ENCODE measurements around the gene ARHGDIA. TPM values are rescaled to one million over a fixed set of nuclear protein-coding genes. Genes with fewer than 3 reads are reported as not detected.

Gene ARHGDIA
- total and polyA plus RNA-seq, 2 of the 8 experiments (the other 6 are each of a cell fraction or from before 2014, with no cell fraction given) = 62.4 to 217 TPM

- TF ChIP-seq NRF1 (IDR thresholded peaks at IDR 0.05; ENCODE audit: low read depth, low read length) = no peak
- no peak for TF ChIP-seq KDM1A (IDR thresholded peaks at IDR 0.05; ENCODE audit: borderline replicate concordance, low read length)
- TF ChIP-seq ASH2L (IDR thresholded peaks at IDR 0.05; ENCODE audit: low read length) = no peak
Observed at GRCh38 chr17:81828656-81829055, 42.5 kb downstream of the ARHGDIA start (continued).
